Natural killer cell (primary cell): ENCODE measurements around the gene PPIF. TPM values are rescaled to one million over a fixed set of nuclear protein-coding genes. Genes with fewer than 3 reads are reported as not detected.

Source experiments
- ATAC-seq, 3 donors: fragments of 150-1000 bp in 2 of 3; fragments of 200-7000 bp in 1 of 3; cut with Tn5 transposase; 1 replicate in 1 of 3; 2 replicates in 2 of 3; pipeline ENCODE4 v1.10.0; 2021; ENCODE audit warnings: mild to moderate bottlenecking in 2 of 3, moderate library complexity in 2 of 3
- DNase-seq, 2 donors: peaks; one replicate each; pipeline versions ENCODE4 v3.0.0 to v3.0.0-alpha.2; 2013 to 2021; ENCODE audit warnings: mixed read lengths in 1 of 2
- H3K27ac ChIP-seq: one replicate; pipeline ENCODE4 v1.5.1; 2013; ENCODE audit warnings: mild to moderate bottlenecking, low read length
- H3K27me3 ChIP-seq: one replicate; pipeline ENCODE4 v1.6.1; 2013; ENCODE audit warnings: low read length; ENCODE audit not compliant: control insufficient read depth, insufficient read depth
- H3K36me3 ChIP-seq: one replicate; pipeline ENCODE4 v1.6.1; 2013; ENCODE audit warnings: low read length; ENCODE audit not compliant: control insufficient read depth, insufficient read depth
- H3K4me1 ChIP-seq: one replicate; pipeline ENCODE4 v1.6.1; 2013; ENCODE audit warnings: low read length; ENCODE audit not compliant: control insufficient read depth, insufficient read depth
- H3K4me3 ChIP-seq: one replicate; pipeline ENCODE4 v1.5.1; 2013; ENCODE audit warnings: low read length
- H3K9me3 ChIP-seq: one replicate; pipeline ENCODE4 v1.6.1; 2013; ENCODE audit warnings: low read length; ENCODE audit not compliant: control insufficient read depth, insufficient read depth
- H3K27ac Mint-ChIP-seq, 2 donors: one replicate each; pipeline ENCODE4 v1.8.0; 2022; ENCODE audit warnings: mild to moderate bottlenecking in 2 of 2, mixed read lengths in 2 of 2, moderate library complexity in 1 of 2
- H3K27me3 Mint-ChIP-seq, 2 donors: one replicate each; pipeline ENCODE4 v1.8.0; 2022; ENCODE audit warnings: low read depth in 2 of 2, mixed read lengths in 2 of 2
- H3K36me3 Mint-ChIP-seq: one replicate; pipeline ENCODE4 v1.8.0; 2022; ENCODE audit warnings: mixed read lengths
- H3K4me1 Mint-ChIP-seq, 2 donors: one replicate each; pipeline ENCODE4 v1.8.0; 2022; ENCODE audit warnings: mixed read lengths in 2 of 2
- H3K4me3 Mint-ChIP-seq: one replicate; pipeline ENCODE4 v1.8.0; 2022; ENCODE audit warnings: mild to moderate bottlenecking, moderate library complexity, mixed read lengths
- H3K9me3 Mint-ChIP-seq, 2 donors: one replicate each; pipeline ENCODE4 v1.8.0; 2022; ENCODE audit warnings: mixed read lengths in 2 of 2
- WGBS: methylation state at CpG from one replicate; pipeline ENCODE4 v1.1.7; 2013; ENCODE audit warnings: missing lambda C conversion rate; ENCODE audit not compliant: insufficient coverage; 5-methylcytosine and 5-hydroxymethylcytosine counted together
- intact Hi-C: fragments of 100-400 bp; cut with micrococcal nuclease; formaldehyde crosslinking; loops from one replicate; pipeline ENCODE4 v1.14.2; 2022
- total RNA-seq, 4 donors: library from RNA; stranded (reverse); fragments of 120-200 nt in 1 of 4; gene quantifications; one replicate each; pipeline versions ENCODE4 v1.2.3 to v1.2.4, GENCODE V29; 2013 to 2022
- TF ChIP-seq, protein P1 (sequence below): fragments of 200-600 bp; IDR thresholded peaks from one replicate; pipeline ENCODE4 v1.8.0; 2022; ENCODE audit warnings: antibody characterized with exemption

PPIF gene
- total RNA-seq, 3 donors from 2014 or later (not counting 1 experiment from before 2014, with no cell fraction given): 59.5 to 99.1 (median 66.3) TPM

DNA sequence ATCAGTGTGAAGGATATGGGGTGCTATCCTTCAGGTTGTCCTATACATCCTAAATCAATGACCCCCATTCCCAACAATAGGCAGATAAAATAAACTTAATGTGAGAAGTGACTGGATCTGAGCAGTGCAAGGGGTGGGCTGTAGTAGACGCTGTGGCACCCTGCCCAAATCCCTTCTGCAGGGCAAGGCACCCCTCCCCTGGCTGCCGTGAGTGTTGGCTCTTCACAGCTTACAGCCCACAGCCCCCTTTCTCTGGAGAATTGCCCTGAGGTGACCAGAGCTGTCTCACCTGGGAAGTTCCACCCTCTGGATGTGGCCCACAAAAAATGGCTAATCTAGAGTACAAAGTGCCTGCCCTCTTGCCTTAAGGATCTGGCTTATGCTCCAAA lies 25.8 kb upstream of the PPIF start:
- Mint-ChIP-seq H3K4me1 (peaks cover 64 to 82% of the 10 kb centered on the region in 2 donors), H3K27me3 (no peaks in the 10 kb centered on the region), H3K36me3 (no peaks in the 10 kb centered on the region), H3K4me3 (no peak overlapping the region), H3K9me3 (no peaks in the 10 kb centered on the region), H3K27ac (peak overlapping the region in 1 of 2 donors; percentile 14)
- Histone ChIP-seq H3K4me3 (no peak overlapping the region), H3K27me3 (no peaks in the 10 kb centered on the region), H3K9me3 (no peaks in the 10 kb centered on the region), H3K4me1 (peaks cover 79% of the 10 kb centered on the region), H3K36me3 (no peaks in the 10 kb centered on the region), H3K27ac (no peak overlapping the region)
- WGBS: 77% methylated on average over 2 of the region's 2 CpGs
- intact Hi-C loops: no loop called here
- DNase-seq (no peak), ATAC-seq (no peak)
- TF ChIP-seq, protein P1, sequence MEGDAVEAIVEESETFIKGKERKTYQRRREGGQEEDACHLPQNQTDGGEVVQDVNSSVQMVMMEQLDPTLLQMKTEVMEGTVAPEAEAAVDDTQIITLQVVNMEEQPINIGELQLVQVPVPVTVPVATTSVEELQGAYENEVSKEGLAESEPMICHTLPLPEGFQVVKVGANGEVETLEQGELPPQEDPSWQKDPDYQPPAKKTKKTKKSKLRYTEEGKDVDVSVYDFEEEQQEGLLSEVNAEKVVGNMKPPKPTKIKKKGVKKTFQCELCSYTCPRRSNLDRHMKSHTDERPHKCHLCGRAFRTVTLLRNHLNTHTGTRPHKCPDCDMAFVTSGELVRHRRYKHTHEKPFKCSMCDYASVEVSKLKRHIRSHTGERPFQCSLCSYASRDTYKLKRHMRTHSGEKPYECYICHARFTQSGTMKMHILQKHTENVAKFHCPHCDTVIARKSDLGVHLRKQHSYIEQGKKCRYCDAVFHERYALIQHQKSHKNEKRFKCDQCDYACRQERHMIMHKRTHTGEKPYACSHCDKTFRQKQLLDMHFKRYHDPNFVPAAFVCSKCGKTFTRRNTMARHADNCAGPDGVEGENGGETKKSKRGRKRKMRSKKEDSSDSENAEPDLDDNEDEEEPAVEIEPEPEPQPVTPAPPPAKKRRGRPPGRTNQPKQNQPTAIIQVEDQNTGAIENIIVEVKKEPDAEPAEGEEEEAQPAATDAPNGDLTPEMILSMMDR: no peak

DNA sequence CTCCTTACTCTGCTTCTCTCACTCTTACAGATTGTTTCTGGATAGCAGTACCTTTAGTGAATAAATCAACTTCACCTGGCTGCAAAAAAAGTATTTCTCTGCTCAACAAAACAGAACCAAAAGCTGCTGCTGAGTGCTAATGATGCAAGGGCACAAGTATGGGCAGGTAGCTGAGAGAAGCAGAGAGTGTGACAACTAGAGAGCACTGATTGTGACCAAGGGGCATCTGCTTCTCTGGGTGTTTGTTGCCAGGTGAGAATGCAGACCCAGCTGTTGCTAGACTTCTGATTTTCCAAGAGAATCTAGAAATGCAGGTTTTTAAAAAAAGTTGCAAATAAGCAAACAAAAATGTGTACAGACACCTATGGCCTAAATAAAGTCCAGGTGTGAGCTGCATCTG lies 25.3 kb upstream of the PPIF start:
- no peaks in the 10 kb centered on the region for H3K36me3 Mint-ChIP-seq
- peaks cover 60 to 77% of the 10 kb centered on the region in 2 donors for H3K4me1 Mint-ChIP-seq
- no peak for DNase-seq
- H3K4me3 ChIP-seq: no peak overlapping the region
- TF ChIP-seq, protein P1: no peak
- no peaks in the 10 kb centered on the region for H3K9me3 ChIP-seq
- H3K27ac ChIP-seq: no peak overlapping the region
- peak overlapping the region in 1 of 2 donors; percentile 14 for H3K27ac Mint-ChIP-seq
- ATAC-seq: no peak
- H3K4me3 Mint-ChIP-seq: peak overlapping the region; percentile 26
- no peaks in the 10 kb centered on the region for H3K27me3 ChIP-seq
- no peaks in the 10 kb centered on the region for H3K27me3 Mint-ChIP-seq
- intact Hi-C loops: no loop called here
- peaks cover 75% of the 10 kb centered on the region for H3K4me1 ChIP-seq
- H3K36me3 ChIP-seq: no peaks in the 10 kb centered on the region
- no peaks in the 10 kb centered on the region for H3K9me3 Mint-ChIP-seq

GRCh38 chr10:79322616-79323543 lies 24.4 kb upstream of the PPIF start:
- DNase-seq (peak; percentile 61 to 92), ATAC-seq (peak; percentile 75 to 89 (median 76))
- Mint-ChIP-seq H3K9me3 (no peaks in the 10 kb centered on the region), H3K36me3 (no peaks in the 10 kb centered on the region), H3K4me3 (peak overlapping the region; percentile 79), H3K27me3 (no peaks in the 10 kb centered on the region), H3K27ac (peak overlapping the region; percentile 90 to 96), H3K4me1 (peaks cover 50 to 68% of the 10 kb centered on the region in 2 donors)
- TF ChIP-seq, protein P1: no peak
- Histone ChIP-seq H3K27ac (peak overlapping the region; percentile 58), H3K4me1 (peaks cover 66% of the 10 kb centered on the region), H3K4me3 (no peak overlapping the region), H3K36me3 (no peaks in the 10 kb centered on the region), H3K9me3 (no peaks in the 10 kb centered on the region), H3K27me3 (no peaks in the 10 kb centered on the region)
- intact Hi-C loops: no loop called here
- 22% methylated on average over 15 of the region's 15 CpGs for WGBS
